PC-3 (cell line): Measurements from ENCODE around the gene ASPDH. TPM values are rescaled to one million over a fixed set of nuclear protein-coding genes. Genes with fewer than 3 reads are reported as not detected.

ENCODE experiments used
- ATAC-seq: fragments of 200-7000 bp; cut with Tn5 transposase; 2 replicates; pipeline ENCODE4 v1.9.1; 2020; ENCODE audit warnings: mild to moderate bottlenecking, moderate library complexity
- BruUV-seq: library from RNA; stranded (reverse); fragments of 400-500 nt; replicated peaks from 2 replicates; lab custom pipeline; 2021; lab: Mats Ljungman, UMichigan
- CTCF ChIA-PET: fragments of 300-600 bp; sonication (Branson Sonifier 250); formaldehyde crosslinking; loops from one replicate; lab custom pipeline; 2022; ENCODE audit warnings: antibody characterized with exemption; lab: Charles Lee
- POLR2A ChIA-PET: fragments of 300-600 bp; sonication (Branson Sonifier 250); formaldehyde crosslinking; loops from one replicate; lab custom pipeline; 2022; ENCODE audit warnings: antibody characterized with exemption; ENCODE audit not compliant: unreplicated experiment; lab: Charles Lee
- DNase-seq: peaks from one replicate; pipeline ENCODE4 v3.0.0-alpha.2; 2015
- H2AFZ ChIP-seq: fragments of 300-600 bp; sonication (generic); 2 replicates; pipeline ENCODE4 v1.6.0; 2016; ENCODE audit warnings: antibody characterized with exemption, low read length
- H3F3A ChIP-seq: fragments of 300-600 bp; sonication (generic); one replicate; pipeline ENCODE4 v1.6.0; 2017; ENCODE audit warnings: antibody characterized with exemption, low read length, control low read depth, mild to moderate bottlenecking; ENCODE audit not compliant: unreplicated experiment
- H3K27ac ChIP-seq: fragments of 300-600 bp; sonication (generic); 2 replicates; pipeline ENCODE4 v1.5.1; 2016; ENCODE audit warnings: mild to moderate bottlenecking, low read length
- H3K27me3 ChIP-seq: fragments of 300-600 bp; sonication (generic); 2 replicates; pipeline ENCODE4 v1.6.1; 2016; ENCODE audit warnings: low read length, mixed read lengths
- H3K36me3 ChIP-seq: fragments of 300-600 bp; sonication (generic); 2 replicates; pipeline ENCODE4 v1.6.1; 2016; ENCODE audit warnings: low read depth, mixed run types, low read length, mixed read lengths
- H3K4me1 ChIP-seq: fragments of 300-600 bp; sonication (generic); 2 replicates; pipeline ENCODE4 v1.5.1; 2016; ENCODE audit warnings: low read length; ENCODE audit not compliant: insufficient read depth
- H3K4me2 ChIP-seq: fragments of 300-600 bp; sonication (generic); 2 replicates; pipeline ENCODE4 v1.6.0; 2016; ENCODE audit warnings: low read length
- H3K4me3 ChIP-seq: fragments of 300-600 bp; sonication (generic); 2 replicates; pipeline ENCODE4 v1.5.1; 2016; ENCODE audit warnings: mild to moderate bottlenecking, low read length, mixed read lengths
- H3K79me2 ChIP-seq: fragments of 300-600 bp; sonication (generic); 2 replicates; pipeline ENCODE4 v1.6.1; 2017; ENCODE audit warnings: low read length, mixed read lengths
- H3K9ac ChIP-seq: fragments of 300-600 bp; sonication (generic); 2 replicates; pipeline ENCODE4 v1.6.0; 2016; ENCODE audit warnings: mild to moderate bottlenecking, low read length
- H3K9me2 ChIP-seq: fragments of 300-600 bp; sonication (generic); replicated peaks from 2 replicates; pipeline ENCODE4 v1.6.1; 2016; ENCODE audit warnings: mixed run types, low read length, mixed read lengths
- H3K9me3 ChIP-seq: fragments of 300-600 bp; sonication (generic); 2 replicates; pipeline ENCODE4 v1.6.1; 2016; ENCODE audit warnings: low read length, mixed read lengths
- H4K20me1 ChIP-seq: fragments of 300-600 bp; sonication (generic); 2 replicates; pipeline ENCODE4 v1.6.1; 2016; ENCODE audit warnings: low read length, mixed read lengths
- CTCF ChIP-seq: fragments of 300-600 bp; sonication (generic); conservative IDR thresholded peaks from 2 replicates; pipeline ENCODE4 v1.5.1; 2017; ENCODE audit warnings: antibody characterized with exemption, low read depth, mild to moderate bottlenecking, low read length
- EZH2 ChIP-seq: fragments of 300-600 bp; sonication (generic); IDR thresholded peaks from one replicate; pipeline ENCODE4 v1.6.1; 2017; ENCODE audit warnings: antibody characterized with exemption, mild to moderate bottlenecking, low read length; ENCODE audit not compliant: unreplicated experiment
- EZH2phosphoT487 ChIP-seq: fragments of 300-600 bp; sonication (generic); IDR thresholded peaks from 2 replicates; pipeline ENCODE4 v1.6.1; 2018; ENCODE audit warnings: mild to moderate bottlenecking, antibody characterized with exemption, low read length, borderline replicate concordance
- intact Hi-C: fragments of 100-400 bp; cut with micrococcal nuclease; formaldehyde crosslinking; loops from 2 replicates; pipeline ENCODE4 v1.9.0; 2023
- total RNA-seq: library from RNA; depleted of rRNA; stranded (reverse); fragments of >200 nt; gene quantifications from 2 replicates; pipeline ENCODE4 v1.2.3, GENCODE V29; 2014

ASPDH gene
- total RNA-seq, 1 experiment from 2014 or later, result not detected

- no TSS peak for BruUV-seq
- ATAC-seq, result no peak
- peaks cover 11% of the 10 kb centered on the region; the same call in 1 of the 2 replicates for H3K27me3 ChIP-seq
Observed at GRCh38 chr19:50537306-50537685, 23.6 kb upstream of the ASPDH start.

GRCh38 chr19:50536662-50537305, 23.1 kb upstream of the ASPDH start:
- no TSS peak for BruUV-seq
- Histone ChIP-seq H3K9me2 (no peaks in the 10 kb centered on the region), H3K27ac (no peak overlapping the region), H3K4me3 (no peak overlapping the region), H3K9me3 (peaks cover 12% of the 10 kb centered on the region), H3K27me3 (peaks cover 14% of the 10 kb centered on the region; the same call in 1 of the 2 replicates), H3K79me2 (no peaks in the 10 kb centered on the region), H3K4me2 (no peak overlapping the region), H3K36me3 (no peaks in the 10 kb centered on the region), H3K9ac (no peak overlapping the region), H4K20me1 (no peaks in the 10 kb centered on the region), H2AFZ (no peak overlapping the region), H3F3A (no peaks in the 10 kb centered on the region), H3K4me1 (no peaks in the 10 kb centered on the region)
- POLR2A ChIA-PET, result no interaction called here
- DNase-seq (no peak), ATAC-seq (no peak; the same call in 1 of the 2 replicates)
- no peak for TF ChIP-seq EZH2phosphoT487
- TF ChIP-seq EZH2, result no peak
- TF ChIP-seq CTCF, result peak; percentile 48
- intact Hi-C loops, result loop anchor here (5.0 kb wide), 2 partner anchors 246 to 386 kb away; no protein-coding TSS in a partner anchor
- CTCF ChIA-PET, result interaction anchor here (0.6 to 1.3 kb wide), 3 partner anchors 20 to 746 kb away, joined by 4 read pairs; no protein-coding TSS in a partner anchor

More at GRCh38 chr19:50537306-50537685, 23.6 kb upstream of the ASPDH start:
- no peak overlapping the region for H3K4me2 ChIP-seq
- TF ChIP-seq CTCF (no peak), EZH2phosphoT487 (no peak), EZH2 (no peak)
- no peak overlapping the region for H3K27ac ChIP-seq
- ChIA-PET CTCF (interaction anchor here (0.7 to 2.3 kb wide), 3 partner anchors 19 to 246 kb away, joined by 3 to 13 read pairs (median 4); no protein-coding TSS in a partner anchor), POLR2A (no interaction called here)
- no peaks in the 10 kb centered on the region for H3K36me3 ChIP-seq
- intact Hi-C loops, result loop anchor here (5.0 kb wide), 2 partner anchors 245 to 385 kb away; no protein-coding TSS in a partner anchor
- no peaks in the 10 kb centered on the region for H3F3A ChIP-seq
- no peak overlapping the region for H3K9ac ChIP-seq
- H3K9me3 ChIP-seq, result peaks cover 11% of the 10 kb centered on the region
- DNase-seq, result no peak
- no peaks in the 10 kb centered on the region for H3K9me2 ChIP-seq
- no peaks in the 10 kb centered on the region for H3K79me2 ChIP-seq
- H3K4me3 ChIP-seq, result no peak overlapping the region
- no peak overlapping the region for H2AFZ ChIP-seq
- H4K20me1 ChIP-seq, result no peaks in the 10 kb centered on the region
- no peaks in the 10 kb centered on the region for H3K4me1 ChIP-seq
